ENCODE results near the gene FER.

DNA sequence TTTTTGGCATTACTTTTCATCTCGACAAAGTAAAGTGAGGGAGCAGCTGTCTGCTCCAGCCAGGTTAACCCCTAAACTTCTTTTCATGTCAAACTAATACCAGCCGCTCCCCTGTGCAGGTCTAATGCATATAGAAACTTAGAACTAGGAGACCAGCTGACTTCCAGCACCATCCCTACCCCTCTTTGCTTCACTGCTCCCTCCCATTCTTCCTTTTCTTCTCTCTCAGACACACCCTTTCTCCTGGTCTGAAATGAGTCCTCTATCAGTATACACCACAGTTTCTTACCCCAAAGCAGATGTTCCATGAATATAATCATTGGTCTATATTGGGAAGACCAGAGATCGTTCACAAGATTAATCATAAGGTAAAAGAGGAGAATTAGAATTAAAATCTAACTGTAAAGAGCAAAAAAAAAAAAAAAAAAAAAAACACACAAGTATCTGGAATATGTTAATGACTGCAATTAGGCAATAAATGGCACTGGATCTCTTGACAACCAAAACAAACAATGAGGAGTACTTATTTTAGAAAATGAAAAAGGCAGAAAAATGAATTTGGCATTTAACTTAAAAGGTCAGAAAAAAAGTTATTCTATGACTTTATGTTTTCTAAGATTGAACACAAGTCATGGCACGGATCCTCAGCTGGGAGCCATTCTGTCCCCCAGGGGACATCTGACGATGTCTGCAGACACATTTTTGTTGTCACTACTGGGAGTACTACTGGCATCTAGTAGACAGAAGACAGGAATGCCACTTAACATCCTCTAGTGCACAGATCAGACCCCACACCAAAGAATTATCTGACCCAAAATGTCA is 452.3 kb downstream of the FER start:
- TF ChIP-seq, protein P1, sequence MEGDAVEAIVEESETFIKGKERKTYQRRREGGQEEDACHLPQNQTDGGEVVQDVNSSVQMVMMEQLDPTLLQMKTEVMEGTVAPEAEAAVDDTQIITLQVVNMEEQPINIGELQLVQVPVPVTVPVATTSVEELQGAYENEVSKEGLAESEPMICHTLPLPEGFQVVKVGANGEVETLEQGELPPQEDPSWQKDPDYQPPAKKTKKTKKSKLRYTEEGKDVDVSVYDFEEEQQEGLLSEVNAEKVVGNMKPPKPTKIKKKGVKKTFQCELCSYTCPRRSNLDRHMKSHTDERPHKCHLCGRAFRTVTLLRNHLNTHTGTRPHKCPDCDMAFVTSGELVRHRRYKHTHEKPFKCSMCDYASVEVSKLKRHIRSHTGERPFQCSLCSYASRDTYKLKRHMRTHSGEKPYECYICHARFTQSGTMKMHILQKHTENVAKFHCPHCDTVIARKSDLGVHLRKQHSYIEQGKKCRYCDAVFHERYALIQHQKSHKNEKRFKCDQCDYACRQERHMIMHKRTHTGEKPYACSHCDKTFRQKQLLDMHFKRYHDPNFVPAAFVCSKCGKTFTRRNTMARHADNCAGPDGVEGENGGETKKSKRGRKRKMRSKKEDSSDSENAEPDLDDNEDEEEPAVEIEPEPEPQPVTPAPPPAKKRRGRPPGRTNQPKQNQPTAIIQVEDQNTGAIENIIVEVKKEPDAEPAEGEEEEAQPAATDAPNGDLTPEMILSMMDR (conservative IDR thresholded peaks at IDR 0.05), result no peak
- TF ChIP-seq ZFX (IDR thresholded peaks at IDR 0.05), result no peak
